OCI-LY1 (cell line): ENCODE results near the gene EXD3.

ENCODE experiments used
- H2AFZ ChIP-seq: fragments of 200-600 bp; sonication (generic), shearing (Covaris generic); 2 replicates; pipeline ENCODE4 v1.6.0; 2014; ENCODE audit warnings: antibody characterized with exemption, mild to moderate bottlenecking, low read length
- H3F3A ChIP-seq: fragments of 200-600 bp; sonication (generic), shearing (Covaris generic); 2 replicates; pipeline ENCODE4 v1.6.0; 2014; ENCODE audit warnings: mild to moderate bottlenecking, antibody characterized with exemption, low read length, moderate library complexity; ENCODE audit not compliant: insufficient read depth
- H3K27ac ChIP-seq: fragments of 200-600 bp; sonication (generic); 2 replicates; pipeline ENCODE4 v1.5.1; 2014; ENCODE audit warnings: low read length, mixed run types, mild to moderate bottlenecking, low read depth; ENCODE audit not compliant: poor library complexity, severe bottlenecking
- H3K27me3 ChIP-seq: fragments of 200-600 bp; sonication (generic); 2 replicates; pipeline ENCODE4 v1.6.0; 2014; ENCODE audit warnings: antibody characterized with exemption, mild to moderate bottlenecking, low read length, moderate library complexity; ENCODE audit not compliant: insufficient read depth
- H3K36me3 ChIP-seq: fragments of 200-600 bp; sonication (generic); 2 replicates; pipeline ENCODE4 v1.6.1; 2014; ENCODE audit warnings: mild to moderate bottlenecking, antibody characterized with exemption, low read length, moderate library complexity, mixed read lengths; ENCODE audit not compliant: insufficient read depth
- H3K4me1 ChIP-seq: fragments of 200-600 bp; sonication (generic); 2 replicates; pipeline ENCODE4 v1.5.1; 2014; ENCODE audit warnings: mild to moderate bottlenecking, low read length, moderate library complexity; ENCODE audit not compliant: insufficient read depth, severe bottlenecking
- H3K4me2 ChIP-seq: fragments of 200-600 bp; sonication (generic), shearing (Covaris generic); 2 replicates; pipeline ENCODE4 v1.6.1; 2014; ENCODE audit warnings: low read length
- H3K4me3 ChIP-seq: fragments of 200-600 bp; sonication (generic); 2 replicates; pipeline ENCODE4 v1.5.1; 2014; ENCODE audit warnings: low read length, low read depth, mild to moderate bottlenecking, mixed read lengths; ENCODE audit not compliant: poor library complexity, severe bottlenecking
- H3K79me2 ChIP-seq: fragments of 200-600 bp; shearing (Covaris generic); 2 replicates; pipeline ENCODE4 v1.6.1; 2016; ENCODE audit warnings: mixed run types, low read length, mixed read lengths; ENCODE audit not compliant: insufficient read depth
- H3K9ac ChIP-seq: fragments of 200-600 bp; sonication (generic), shearing (Covaris generic); 2 replicates; pipeline ENCODE4 v1.6.1; 2014; ENCODE audit warnings: mild to moderate bottlenecking, low read length, mixed read lengths
- H3K9me2 ChIP-seq: fragments of 200-600 bp; sonication (generic), shearing (Covaris generic); 2 replicates; pipeline ENCODE4 v1.6.1; 2014; ENCODE audit warnings: low read depth, mild to moderate bottlenecking, low read length, mixed read lengths
- H3K9me3 ChIP-seq: fragments of 200-600 bp; shearing (Covaris generic); 2 replicates; pipeline ENCODE4 v1.6.1; 2014; ENCODE audit warnings: low read length, mixed read lengths
- H4K20me1 ChIP-seq: fragments of 200-600 bp; sonication (generic), shearing (Covaris generic); 2 replicates; pipeline ENCODE4 v1.6.0; 2016; ENCODE audit warnings: mild to moderate bottlenecking, low read length; ENCODE audit not compliant: insufficient read depth
- EZH2 ChIP-seq: fragments of 200-600 bp; sonication (generic), shearing (Covaris generic); IDR thresholded peaks from 2 replicates; pipeline ENCODE4 v1.8.0; 2017; ENCODE audit warnings: borderline replicate concordance, mixed run types, mild to moderate bottlenecking, antibody characterized with exemption, low read length, moderate library complexity, mixed read lengths
- TF ChIP-seq, protein P1 (sequence below): fragments of 200-600 bp; sonication (generic), shearing (Covaris generic); IDR thresholded peaks from 2 replicates; pipeline ENCODE4 v1.5.1; 2017; ENCODE audit warnings: mild to moderate bottlenecking, antibody characterized with exemption, low read length, moderate library complexity, mixed read lengths

Gene EXD3

GRCh38 chr9:137417161-137418021 lies 5.6 kb downstream of the EXD3 start:
- H3K36me3 ChIP-seq = no peaks in the 10 kb centered on the region
- peaks cover 24% of the 10 kb centered on the region for H3K4me1 ChIP-seq
- H3K79me2 ChIP-seq = no peaks in the 10 kb centered on the region
- peak overlapping the region; percentile 56 for H3K4me3 ChIP-seq
- no peak for TF ChIP-seq EZH2
- TF ChIP-seq, protein P1, sequence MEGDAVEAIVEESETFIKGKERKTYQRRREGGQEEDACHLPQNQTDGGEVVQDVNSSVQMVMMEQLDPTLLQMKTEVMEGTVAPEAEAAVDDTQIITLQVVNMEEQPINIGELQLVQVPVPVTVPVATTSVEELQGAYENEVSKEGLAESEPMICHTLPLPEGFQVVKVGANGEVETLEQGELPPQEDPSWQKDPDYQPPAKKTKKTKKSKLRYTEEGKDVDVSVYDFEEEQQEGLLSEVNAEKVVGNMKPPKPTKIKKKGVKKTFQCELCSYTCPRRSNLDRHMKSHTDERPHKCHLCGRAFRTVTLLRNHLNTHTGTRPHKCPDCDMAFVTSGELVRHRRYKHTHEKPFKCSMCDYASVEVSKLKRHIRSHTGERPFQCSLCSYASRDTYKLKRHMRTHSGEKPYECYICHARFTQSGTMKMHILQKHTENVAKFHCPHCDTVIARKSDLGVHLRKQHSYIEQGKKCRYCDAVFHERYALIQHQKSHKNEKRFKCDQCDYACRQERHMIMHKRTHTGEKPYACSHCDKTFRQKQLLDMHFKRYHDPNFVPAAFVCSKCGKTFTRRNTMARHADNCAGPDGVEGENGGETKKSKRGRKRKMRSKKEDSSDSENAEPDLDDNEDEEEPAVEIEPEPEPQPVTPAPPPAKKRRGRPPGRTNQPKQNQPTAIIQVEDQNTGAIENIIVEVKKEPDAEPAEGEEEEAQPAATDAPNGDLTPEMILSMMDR = no peak
- no peaks in the 10 kb centered on the region for H4K20me1 ChIP-seq
- no peaks in the 10 kb centered on the region for H3K9me3 ChIP-seq
- peak overlapping the region; percentile 44; the same call in 1 of the 2 replicates for H3K9ac ChIP-seq
- no peaks in the 10 kb centered on the region for H3K9me2 ChIP-seq
- H3F3A ChIP-seq = no peaks in the 10 kb centered on the region
- H3K27ac ChIP-seq = no peak overlapping the region
- H2AFZ ChIP-seq = no peak overlapping the region
- peak overlapping the region; percentile 56 for H3K4me2 ChIP-seq
- no peaks in the 10 kb centered on the region for H3K27me3 ChIP-seq

DNA sequence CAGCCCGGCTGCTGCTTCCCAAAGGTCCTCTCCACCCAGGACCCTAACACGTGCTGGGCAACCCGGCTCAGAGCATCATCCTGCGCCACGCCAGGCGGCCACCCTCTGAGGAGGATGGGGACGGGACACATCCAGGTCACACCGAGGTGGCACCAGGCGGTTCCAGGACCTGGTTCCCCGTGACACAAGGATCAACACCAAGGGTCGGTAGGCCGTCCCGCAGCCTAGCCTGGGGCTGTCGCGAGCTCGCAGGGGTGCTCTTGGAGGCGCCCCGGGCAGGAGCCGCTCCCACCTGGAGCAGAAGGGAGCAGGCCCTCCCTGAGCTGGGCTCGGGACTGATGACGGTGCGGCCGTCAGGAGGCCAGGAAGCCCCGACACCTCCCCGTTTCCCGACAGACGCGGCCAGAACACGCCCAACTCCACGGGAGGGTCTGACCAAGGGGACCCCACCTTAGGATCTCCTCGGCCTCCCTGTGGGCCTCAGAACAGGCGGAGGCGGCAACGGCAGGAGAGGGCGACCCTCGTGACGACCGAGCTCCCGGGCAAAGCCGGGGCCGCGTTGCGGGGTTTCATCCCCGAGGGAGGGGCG lies 6.3 kb downstream of the EXD3 start:
- no peak overlapping the region for H3K27ac ChIP-seq
- 0 out of 2 replicates have a peak overlapping the region, but pooled peaks have one; percentile 56 for H3K4me2 ChIP-seq
- no peaks in the 10 kb centered on the region for H3K9me3 ChIP-seq
- no peaks in the 10 kb centered on the region for H3K27me3 ChIP-seq
- H3K9me2 ChIP-seq = no peaks in the 10 kb centered on the region
- no peak overlapping the region for H3K4me3 ChIP-seq
- H3K4me1 ChIP-seq = peaks cover 24% of the 10 kb centered on the region
- TF ChIP-seq EZH2 = no peak
- TF ChIP-seq, protein P1 = no peak
- no peaks in the 10 kb centered on the region for H3K79me2 ChIP-seq
- no peaks in the 10 kb centered on the region for H3F3A ChIP-seq
- H4K20me1 ChIP-seq = no peaks in the 10 kb centered on the region
- no peaks in the 10 kb centered on the region for H3K36me3 ChIP-seq
- no peak overlapping the region for H3K9ac ChIP-seq
- no peak overlapping the region for H2AFZ ChIP-seq

GRCh38 chr9:137416006-137416562 lies 6.9 kb downstream of the EXD3 start:
- peaks cover 3% of the 10 kb centered on the region; the same call in 1 of the 2 replicates for H3K27me3 ChIP-seq
- H3K4me2 ChIP-seq = no peak overlapping the region
- H4K20me1 ChIP-seq = no peaks in the 10 kb centered on the region
- peaks cover 22% of the 10 kb centered on the region for H3K4me1 ChIP-seq
- no peak overlapping the region for H3K9ac ChIP-seq
- no peak overlapping the region for H2AFZ ChIP-seq
- H3K79me2 ChIP-seq = no peaks in the 10 kb centered on the region
- H3F3A ChIP-seq = no peaks in the 10 kb centered on the region
- no peaks in the 10 kb centered on the region for H3K9me3 ChIP-seq
- TF ChIP-seq, protein P1 = no peak
- no peak for TF ChIP-seq EZH2
- no peaks in the 10 kb centered on the region for H3K9me2 ChIP-seq
- no peak overlapping the region for H3K4me3 ChIP-seq
- no peaks in the 10 kb centered on the region for H3K36me3 ChIP-seq
- H3K27ac ChIP-seq = no peak overlapping the region
